Epithelial cell of esophagus (primary cell): ENCODE data around the gene RAB8A.

ENCODE experiments used
- DNase-seq: peaks from one replicate; pipeline ENCODE4 v3.0.0; 2010; ENCODE audit warnings: low read depth
- H3K4me3 ChIP-seq: 2 replicates; pipeline ENCODE4 v1.5.1; 2011; ENCODE audit warnings: mild to moderate bottlenecking, low read length, control low read depth
- CTCF ChIP-seq: IDR thresholded peaks from 2 replicates; pipeline ENCODE4 v1.5.1; 2011; ENCODE audit warnings: low read depth, mild to moderate bottlenecking, low read length, control low read depth, inconsistent platforms; ENCODE audit not compliant: insufficient read depth; ENCODE audit errors: missing control alignments

RAB8A gene

GRCh38 chr19:16089010-16089846 is 22.5 kb upstream of the RAB8A start:
- H3K4me3 ChIP-seq: no peak overlapping the region
- no peak for DNase-seq
- TF ChIP-seq CTCF: no peak

- TF ChIP-seq CTCF: no peak
- no peak for DNase-seq
- H3K4me3 ChIP-seq: no peak overlapping the region
Measured at GRCh38 chr19:16091546-16092475, 19.9 kb upstream of the RAB8A start.

GRCh38 chr19:16094360-16095070 is 17.2 kb upstream of the RAB8A start:
- no peak overlapping the region for H3K4me3 ChIP-seq
- no peak for TF ChIP-seq CTCF
- no peak for DNase-seq

- no peak overlapping the region for H3K4me3 ChIP-seq
- TF ChIP-seq CTCF: no peak
- no peak for DNase-seq
Measured at GRCh38 chr19:16095071-16095571, 16.6 kb upstream of the RAB8A start.

GRCh38 chr19:16096280-16096855 is 15.3 kb upstream of the RAB8A start:
- no peak for DNase-seq
- H3K4me3 ChIP-seq: no peak overlapping the region
- no peak for TF ChIP-seq CTCF

GRCh38 chr19:16098416-16098768 is 13.3 kb upstream of the RAB8A start:
- no peak for TF ChIP-seq CTCF
- no peak for DNase-seq

More at GRCh38 chr19:16098416-16098768, 13.3 kb upstream of the RAB8A start:
- no peak overlapping the region for H3K4me3 ChIP-seq
